ENCODE results near the gene FKRP.
"Not testable (repeated sequence)": the region's sequence is repeated elsewhere in the genome, so short reads cannot be mapped to it uniquely, and the experiment has no call there.

The FKRP gene

DNA sequence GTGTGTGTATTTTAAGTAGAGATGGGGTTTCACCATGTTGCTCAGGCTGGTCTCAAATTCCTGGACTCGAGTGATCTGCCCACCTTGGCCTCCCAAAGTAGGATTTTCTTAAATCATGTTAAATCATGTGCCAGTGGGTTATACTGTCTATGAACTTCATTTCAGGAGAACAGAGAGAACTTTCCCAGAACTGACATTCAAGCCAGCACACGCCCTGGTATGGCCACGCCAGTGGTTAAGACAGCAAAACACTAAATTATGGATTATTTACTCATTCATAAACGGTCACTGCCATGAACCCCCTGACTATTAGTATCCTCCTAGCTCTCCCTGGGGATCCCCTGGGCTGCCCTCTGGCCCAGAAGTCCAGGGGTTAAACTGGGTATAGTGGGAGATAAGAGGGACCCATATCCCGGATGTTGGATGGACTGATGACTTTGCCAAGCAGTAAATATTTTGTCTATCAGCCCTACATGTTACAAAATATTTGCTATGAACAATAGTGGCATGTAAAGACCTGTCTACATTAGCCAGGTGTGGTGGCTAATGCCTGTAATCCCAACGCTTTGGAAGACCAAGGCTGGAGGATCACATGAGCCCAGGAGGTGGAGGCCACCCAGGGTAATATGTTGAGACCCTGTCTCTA lies 16.5 kb downstream of the FKRP start:
- H3K4me1 ChIP-seq = no peaks in the 10 kb centered on the region
- no peak overlapping the region for H3K4me2 ChIP-seq (ENCODE audit: low read length)
- no peak overlapping the region for H2AFZ ChIP-seq
- H3K27ac ChIP-seq = no peak overlapping the region
- H3K36me3 ChIP-seq (ENCODE audit: control insufficient read depth, insufficient read depth, low read length) = no peaks in the 10 kb centered on the region
- H3K27me3 ChIP-seq (ENCODE audit: control insufficient read depth, insufficient read depth, low read length) = no peaks in the 10 kb centered on the region
- H3K79me2 ChIP-seq = no peaks in the 10 kb centered on the region
- TF ChIP-seq, protein P1, sequence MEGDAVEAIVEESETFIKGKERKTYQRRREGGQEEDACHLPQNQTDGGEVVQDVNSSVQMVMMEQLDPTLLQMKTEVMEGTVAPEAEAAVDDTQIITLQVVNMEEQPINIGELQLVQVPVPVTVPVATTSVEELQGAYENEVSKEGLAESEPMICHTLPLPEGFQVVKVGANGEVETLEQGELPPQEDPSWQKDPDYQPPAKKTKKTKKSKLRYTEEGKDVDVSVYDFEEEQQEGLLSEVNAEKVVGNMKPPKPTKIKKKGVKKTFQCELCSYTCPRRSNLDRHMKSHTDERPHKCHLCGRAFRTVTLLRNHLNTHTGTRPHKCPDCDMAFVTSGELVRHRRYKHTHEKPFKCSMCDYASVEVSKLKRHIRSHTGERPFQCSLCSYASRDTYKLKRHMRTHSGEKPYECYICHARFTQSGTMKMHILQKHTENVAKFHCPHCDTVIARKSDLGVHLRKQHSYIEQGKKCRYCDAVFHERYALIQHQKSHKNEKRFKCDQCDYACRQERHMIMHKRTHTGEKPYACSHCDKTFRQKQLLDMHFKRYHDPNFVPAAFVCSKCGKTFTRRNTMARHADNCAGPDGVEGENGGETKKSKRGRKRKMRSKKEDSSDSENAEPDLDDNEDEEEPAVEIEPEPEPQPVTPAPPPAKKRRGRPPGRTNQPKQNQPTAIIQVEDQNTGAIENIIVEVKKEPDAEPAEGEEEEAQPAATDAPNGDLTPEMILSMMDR (IDR thresholded peaks at IDR 0.05) = no peak
- no peak overlapping the region for H3K9ac ChIP-seq
- H3K9me3 ChIP-seq (ENCODE audit: control insufficient read depth, low read length) = no peaks in the 10 kb centered on the region
- H3K4me3 ChIP-seq (ENCODE audit: low read depth, low read length) = no peak overlapping the region

DNA sequence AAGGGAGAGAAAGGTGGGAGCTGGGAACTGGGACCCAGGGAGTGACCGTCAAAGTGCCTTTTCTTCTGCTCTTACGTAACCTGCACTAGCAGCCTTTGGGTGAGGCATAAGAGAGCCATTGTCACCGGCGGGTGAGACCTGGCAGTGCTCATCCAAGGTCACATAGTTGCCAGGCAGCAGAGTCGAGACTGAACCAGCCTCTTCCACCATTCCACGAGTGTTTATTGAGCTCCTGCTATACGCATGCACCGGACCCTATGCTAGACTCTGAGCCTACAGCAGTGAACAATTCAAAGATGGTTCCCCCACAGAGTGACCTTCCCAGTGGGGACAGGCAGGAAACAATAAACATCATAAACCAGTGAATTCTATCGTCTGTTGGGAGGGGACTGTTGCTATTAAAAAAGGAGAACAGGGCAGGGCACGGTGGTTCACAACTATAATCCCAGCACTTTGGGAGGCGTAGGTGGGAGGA lies 19.0 kb downstream of the FKRP start:
- no peak overlapping the region for H3K4me2 ChIP-seq (ENCODE audit: low read length)

DNA sequence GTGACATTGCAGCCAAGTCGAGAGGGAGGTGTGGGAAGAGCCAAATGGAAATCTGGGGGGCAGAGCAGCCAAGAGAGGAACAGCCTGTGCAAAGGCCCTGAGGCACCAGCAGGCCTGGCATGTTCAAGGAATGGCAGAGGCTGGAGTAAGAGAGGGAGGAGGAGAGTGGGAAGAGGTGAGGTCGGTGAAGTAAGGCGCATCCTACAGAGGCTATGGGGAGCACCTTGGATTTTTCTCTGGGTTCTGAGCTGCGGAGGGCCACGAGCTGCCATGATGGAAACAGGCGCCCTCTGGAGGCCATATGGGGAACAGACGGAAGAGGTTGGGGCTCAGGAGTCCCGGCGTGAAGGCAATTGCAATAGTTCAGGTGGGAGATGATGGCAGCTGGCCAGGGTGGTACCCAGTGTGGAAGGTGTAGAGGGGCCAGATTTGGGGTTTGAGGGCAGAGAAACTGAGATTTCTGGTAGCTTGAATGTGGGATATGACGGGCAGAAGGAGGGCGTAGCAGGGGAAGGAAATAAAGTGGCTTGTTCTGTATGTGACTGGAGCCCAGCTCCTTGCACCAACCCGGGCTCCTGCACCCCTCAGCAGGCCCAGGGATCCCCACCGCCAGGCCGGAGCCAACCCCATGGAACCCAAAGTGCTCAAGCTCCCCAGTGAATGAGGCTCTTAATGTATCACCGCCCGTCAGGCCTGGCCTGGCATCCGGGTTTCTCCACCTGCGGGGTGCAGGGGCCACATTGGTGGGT lies 20.9 kb downstream of the FKRP start:
- Histone ChIP-seq H3K9ac (no peak overlapping the region), H3K4me3 (ENCODE audit: low read depth, low read length) (no peak overlapping the region), H3K4me2 (ENCODE audit: low read length) (no peak overlapping the region), H3K27ac (no peak overlapping the region), H3K27me3 (ENCODE audit: control insufficient read depth, insufficient read depth, low read length) (no peaks in the 10 kb centered on the region), H2AFZ (no peak overlapping the region), H3K36me3 (ENCODE audit: control insufficient read depth, insufficient read depth, low read length) (no peaks in the 10 kb centered on the region), H3K4me1 (no peaks in the 10 kb centered on the region), H3K79me2 (no peaks in the 10 kb centered on the region), H3K9me3 (ENCODE audit: control insufficient read depth, low read length) (no peaks in the 10 kb centered on the region)
- TF ChIP-seq, protein P1 (IDR thresholded peaks at IDR 0.05) = peak; percentile 56

More for the DNA sequence above, 19.0 kb downstream of the FKRP start:
- Histone ChIP-seq H3K27ac (no peak overlapping the region), H3K9ac (no peak overlapping the region), H3K79me2 (no peaks in the 10 kb centered on the region), H3K9me3 (ENCODE audit: control insufficient read depth, low read length) (no peaks in the 10 kb centered on the region), H3K36me3 (ENCODE audit: control insufficient read depth, insufficient read depth, low read length) (no peaks in the 10 kb centered on the region), H2AFZ (no peak overlapping the region), H3K4me1 (no peaks in the 10 kb centered on the region), H3K27me3 (ENCODE audit: control insufficient read depth, insufficient read depth, low read length) (no peaks in the 10 kb centered on the region), H3K4me3 (ENCODE audit: low read depth, low read length) (no peak overlapping the region)
- TF ChIP-seq, protein P1 (IDR thresholded peaks at IDR 0.05) = no peak

DNA sequence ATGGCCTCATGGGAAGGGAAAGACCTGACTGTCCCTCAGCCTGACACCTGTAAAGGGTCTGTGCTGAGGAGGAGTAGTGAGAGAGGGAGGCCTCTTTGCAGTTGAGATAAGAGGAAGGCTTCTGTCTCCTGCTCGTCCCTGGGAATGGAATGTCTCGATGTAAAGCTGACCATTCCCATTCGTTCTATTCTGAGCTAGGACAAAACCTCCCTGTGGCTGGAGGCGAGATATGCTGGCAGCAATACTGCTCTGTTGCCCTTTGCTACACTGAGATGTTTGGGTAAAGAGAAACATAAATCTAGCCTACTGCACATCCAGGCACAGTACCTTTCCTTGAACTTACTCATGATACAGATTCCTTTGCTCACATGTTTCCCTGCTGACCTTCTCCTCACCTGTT lies 22.9 kb downstream of the FKRP start:
- not testable (repeated sequence) for H3K4me1 ChIP-seq; H3K36me3 ChIP-seq (ENCODE audit: control insufficient read depth, insufficient read depth, low read length); H3K9me3 ChIP-seq (ENCODE audit: control insufficient read depth, low read length); H3K4me3 ChIP-seq (ENCODE audit: low read depth, low read length); H2AFZ ChIP-seq; H3K27ac ChIP-seq; H3K79me2 ChIP-seq; H3K4me2 ChIP-seq (ENCODE audit: low read length); H3K9ac ChIP-seq; H3K27me3 ChIP-seq (ENCODE audit: control insufficient read depth, insufficient read depth, low read length)

DNA sequence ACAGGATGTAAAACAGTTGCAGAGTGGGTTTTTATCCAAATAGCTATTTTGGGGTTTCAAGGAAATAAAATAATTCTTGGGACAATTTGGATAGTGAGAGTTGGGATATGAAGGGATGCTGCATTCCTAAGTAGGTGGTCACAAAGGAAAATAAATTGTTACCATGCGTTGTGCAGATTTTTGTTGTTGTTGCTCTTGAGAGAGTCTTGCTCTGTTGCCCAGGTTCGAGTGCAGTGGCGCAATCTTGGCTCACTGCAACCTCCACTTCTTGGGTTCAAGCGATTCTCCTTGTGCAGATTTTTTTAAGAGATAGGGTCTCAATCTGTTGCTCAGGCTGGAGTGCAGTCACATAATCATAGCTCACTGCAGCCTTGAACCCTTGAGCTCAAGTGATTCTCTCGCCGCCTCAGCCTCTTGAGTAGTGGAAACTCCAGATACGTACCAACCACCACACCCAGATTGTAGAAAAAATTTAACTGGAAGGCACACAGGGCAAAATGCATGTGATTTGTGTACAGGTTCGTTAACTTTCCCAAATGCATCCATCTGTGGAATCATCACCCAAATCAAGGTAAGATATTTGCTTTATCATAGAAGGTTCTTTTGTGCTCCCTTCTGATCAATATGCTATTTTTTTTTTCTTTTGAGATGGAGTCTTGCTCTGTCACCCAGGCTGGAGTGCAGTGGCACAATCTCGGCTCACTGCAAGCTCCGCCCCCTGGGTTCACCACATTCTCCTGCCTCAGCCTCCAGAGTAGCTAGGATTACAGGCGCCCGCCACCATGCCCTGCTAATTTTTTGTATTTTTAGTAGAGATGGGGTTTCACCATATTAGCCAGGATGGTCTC lies 26.5 kb downstream of the FKRP start:
- Histone ChIP-seq H3K9ac (no peak overlapping the region), H3K27ac (no peak overlapping the region), H3K36me3 (ENCODE audit: control insufficient read depth, insufficient read depth, low read length) (no peaks in the 10 kb centered on the region), H3K9me3 (ENCODE audit: control insufficient read depth, low read length) (no peaks in the 10 kb centered on the region), H3K4me3 (ENCODE audit: low read depth, low read length) (no peak overlapping the region), H3K4me2 (ENCODE audit: low read length) (no peak overlapping the region), H2AFZ (no peak overlapping the region), H3K4me1 (no peaks in the 10 kb centered on the region), H3K79me2 (no peaks in the 10 kb centered on the region), H3K27me3 (ENCODE audit: control insufficient read depth, insufficient read depth, low read length) (no peaks in the 10 kb centered on the region)
- TF ChIP-seq, protein P1 (IDR thresholded peaks at IDR 0.05) = no peak
